K562 (cell line): Measurements from ENCODE around the gene ECPAS. TPM values are rescaled to one million over a fixed set of nuclear protein-coding genes. Genes with fewer than 3 reads are reported as not detected.

ENCODE experiments used
- ATAC-seq: fragments of 200-7000 bp; cut with Tn5 transposase; 3 replicates; pipeline ENCODE4 v1.9.1; 2020; ENCODE audit warnings: moderate library complexity
- BruUV-seq: library from RNA; stranded (reverse); fragments of 400-500 nt; replicated peaks from 2 replicates; lab custom pipeline; 2021; lab: Mats Ljungman, UMichigan
- CTCF ChIA-PET: fragments of 300-600 bp; formaldehyde crosslinking; extraction: SDS; loops from one replicate; lab custom pipeline; 2021; ENCODE audit warnings: low intra/inter-chr PET ratio; lab: Yijun Ruan, JAX
- POLR2A ChIA-PET: fragments of 300-600, 350-650 bp; sonication (Branson Sonifier 250); formaldehyde crosslinking; extraction: SDS; loops from one replicate; lab custom pipeline; 2021; ENCODE audit warnings: antibody characterized with exemption, inconsistent platforms; lab: Yijun Ruan, JAX
- DNase-seq, 4 experiments: peaks; one replicate each; pipeline versions ENCODE4 v3.0.0 to v3.0.0-alpha.2; 2011 to 2018; ENCODE audit warnings: low spot score in 3 of 4, mixed read lengths in 3 of 4; ENCODE audit errors: extremely low read depth in 1 of 4
- FAIRE-seq: peaks from 2 replicates; lab custom pipeline; 2011; peaks lifted over from hg19 to GRCh38; lab: Jason Lieb, UNC
- H2AFZ ChIP-seq: 2 replicates; pipeline ENCODE4 v1.6.0; 2011; ENCODE audit warnings: low read depth, low read length, control low read depth, inconsistent platforms
- H3K27ac ChIP-seq: fragments of 200-600 bp; 3 replicates; pipeline ENCODE4 v1.8.0; 2011; ENCODE audit warnings: low read depth, mild to moderate bottlenecking, control low read depth, inconsistent platforms, low read length, moderate library complexity, mixed read lengths; ENCODE audit errors: extremely low read depth
- H3K27me3 ChIP-seq, 2 experiments: fragments of 300-600 bp in 1 of 2; 2 replicates in 1 of 2; 3 replicates in 1 of 2; pipeline versions ENCODE4 v1.6.0 to v1.8.0; 2011; ENCODE audit warnings: inconsistent platforms in 2 of 2, low read length in 2 of 2, mild to moderate bottlenecking in 1 of 2, mixed read lengths in 1 of 2, moderate library complexity in 1 of 2; ENCODE audit not compliant: control insufficient read depth in 2 of 2, insufficient read depth in 2 of 2
- H3K36me3 ChIP-seq: fragments of 300-600 bp; 3 replicates; pipeline ENCODE4 v1.8.0; 2011; ENCODE audit warnings: mild to moderate bottlenecking, low read length, inconsistent platforms; ENCODE audit not compliant: control insufficient read depth, insufficient read depth
- H3K4me1 ChIP-seq, 2 experiments: fragments of 200-600 bp in 1 of 2; replicated peaks in 1 of 2; 2 replicates in 1 of 2; 3 replicates in 1 of 2; pipeline versions ENCODE4 v1.5.1 to v1.8.0; 2011; ENCODE audit warnings: inconsistent platforms in 2 of 2, low read length in 2 of 2, mild to moderate bottlenecking in 1 of 2, mixed read lengths in 1 of 2, moderate library complexity in 1 of 2; ENCODE audit not compliant: control insufficient read depth in 2 of 2, insufficient read depth in 2 of 2
- H3K4me2 ChIP-seq: 2 replicates; pipeline ENCODE4 v1.6.1; 2011; ENCODE audit warnings: low read length, control low read depth, inconsistent platforms, mixed read lengths; ENCODE audit not compliant: insufficient read depth
- H3K4me3 ChIP-seq: fragments of 200-600 bp; sonication (generic), shearing (Covaris generic); 2 replicates; pipeline ENCODE4 v1.5.1; 2016; ENCODE audit warnings: control low read depth, inconsistent platforms
- H3K79me2 ChIP-seq: fragments of 200-600 bp; 3 replicates; pipeline ENCODE4 v1.8.0; 2011; ENCODE audit warnings: low read length, inconsistent platforms; ENCODE audit not compliant: control insufficient read depth, insufficient read depth
- H3K9ac ChIP-seq, 2 experiments: 2 replicates each; pipeline versions ENCODE4 v1.6.0 to v1.6.1; 2011; ENCODE audit warnings: low read depth in 2 of 2, low read length in 2 of 2, control low read depth in 1 of 2, inconsistent platforms in 1 of 2, mild to moderate bottlenecking in 1 of 2, mixed read lengths in 1 of 2; ENCODE audit not compliant: insufficient read depth in 1 of 2
- H3K9me1 ChIP-seq: one replicate; pipeline ENCODE4 v1.6.0; 2011; ENCODE audit warnings: inconsistent platforms, mild to moderate bottlenecking, low read length, moderate library complexity; ENCODE audit not compliant: control insufficient read depth, insufficient read depth
- H3K9me3 ChIP-seq: replicated peaks from 2 replicates; pipeline ENCODE4 v1.5.1; 2011; ENCODE audit warnings: low read depth, low read length, inconsistent platforms; ENCODE audit not compliant: control insufficient read depth, insufficient read depth
- H4K20me1 ChIP-seq: replicated peaks from 2 replicates; pipeline ENCODE4 v1.6.1; 2011; ENCODE audit warnings: low read length, inconsistent platforms, mixed read lengths; ENCODE audit not compliant: control insufficient read depth, insufficient read depth
- FOXP1 ChIP-seq: sonication (generic); formaldehyde crosslinking; IDR thresholded peaks from 2 replicates; pipeline ENCODE4 v1.8.0; 2022; ENCODE audit warnings: mild to moderate bottlenecking, missing genetic modification reagents
- PHB2 ChIP-seq: fragments of 450-650 bp; IDR thresholded peaks from 2 replicates; pipeline ENCODE4 v1.6.1; 2017; ENCODE audit warnings: low read depth
- TEAD1 ChIP-seq, 2 experiments: fragments of 450-650 bp in 1 of 2; sonication (generic) in 1 of 2; formaldehyde crosslinking; IDR thresholded peaks; 2 replicates each; pipeline versions ENCODE4 v1.4.0 to v1.8.0; 2020 to 2022; ENCODE audit warnings: mild to moderate bottlenecking in 2 of 2, missing genetic modification reagents in 1 of 2
- TRIM25 ChIP-seq: fragments of 450-650 bp; IDR thresholded peaks from 2 replicates; pipeline ENCODE4 v1.7.0; 2016; ENCODE audit warnings: borderline replicate concordance
- XRCC3 ChIP-seq: fragments of 450-650 bp; IDR thresholded peaks from 2 replicates; pipeline ENCODE4 v1.6.1; 2017; ENCODE audit warnings: mild to moderate bottlenecking, moderate library complexity
- ZBTB9 ChIP-seq: fragments of 450-650 bp; formaldehyde crosslinking; IDR thresholded peaks from 2 replicates; pipeline ENCODE4 v1.4.0; 2020; ENCODE audit warnings: mild to moderate bottlenecking, moderate library complexity
- ZNF174 ChIP-seq: fragments of 250-450 bp; sonication (Bioruptor Pico); IDR thresholded peaks from 2 replicates; pipeline ENCODE4 v1.4.0; 2020; ENCODE audit warnings: mild to moderate bottlenecking
- WGBS: fragments of 100-300 bp; shearing (Covaris generic); methylation state at CpG from one replicate; pipeline ENCODE4 v1.1.6; 2016; ENCODE audit warnings: low coverage, mixed read lengths; ENCODE audit not compliant: insufficient coverage; ENCODE audit errors: missing lambda C conversion rate; 5-methylcytosine and 5-hydroxymethylcytosine counted together
- in situ Hi-C: fragments of 300-500 bp; cut with MboI; formaldehyde crosslinking; loops from 4 replicates; pipeline ENCODE4 v1.15.0; 2018; ENCODE audit warnings: inconsistent platforms, mixed read lengths
- intact Hi-C: fragments of 100-400 bp; cut with micrococcal nuclease; formaldehyde crosslinking; loops from 2 replicates; pipeline ENCODE4 v1.14.2; 2022
- polyA plus RNA-seq, 8 experiments: library from polyadenylated mRNA; depleted of rRNA in 4 of 8; stranded (reverse) in 5 of 8; unstranded in 3 of 8; fragments of >200 nt; fragmentation: Nextera tagmentation in 2 of 8; fragmentation: Illumina TruSeq in 1 of 8; extraction: Ambion mirVana in 2 of 8; extraction: Trizol in 1 of 8; gene quantifications; 2 replicates each; pipeline versions ENCODE4 v1.2.1 to v1.2.3, GENCODE V29; 2011 to 2014; ENCODE audit warnings: inconsistent platforms in 1 of 8, missing spikeins in 1 of 8
- total RNA-seq, 7 experiments: library from RNA; depleted of rRNA in 6 of 7; stranded (reverse); fragments of >200 nt in 6 of 7; fragmentation: Illumina TruSeq in 2 of 7; extraction: Trizol in 2 of 7; gene quantifications; 2 replicates each; pipeline versions ENCODE4 v1.2.1 to v1.2.3, GENCODE V29; 2011 to 2021; ENCODE audit warnings: low replicate concordance in 1 of 7

ECPAS gene
- total and polyA plus RNA-seq, 9 of the 15 experiments (the other 6 are each of a cell fraction or from before 2014, with no cell fraction given): 14.5 to 90.9 (median 75.7) TPM

GRCh38 chr9:111524731-111525055 lies 40.5 kb upstream of the ECPAS start:
- POLR2A ChIA-PET: interaction anchor here (0.6 kb wide), 1 partner anchor 206 kb away, joined by 4 read pairs; no protein-coding TSS in a partner anchor
- H4K20me1 ChIP-seq: no peaks in the 10 kb centered on the region
- H3K4me3 ChIP-seq: peak overlapping the region; percentile 50
- no peaks in the 10 kb centered on the region for H3K79me2 ChIP-seq
- intact Hi-C loops: loop anchor here (5.0 kb wide), 1 partner anchor 42 kb away; the partner anchor contains the start of gene ECPAS
- CTCF ChIA-PET: no interaction called here
- H3K4me2 ChIP-seq: peak overlapping the region; percentile 80
- H3K36me3 ChIP-seq: no peaks in the 10 kb centered on the region
- peak overlapping the region in 1 of 2 experiments; percentile 61; a peak in 2 of 4 replicates for H3K9ac ChIP-seq
- no peak for TF ChIP-seq TRIM25
- no peak for TF ChIP-seq XRCC3
- TF ChIP-seq PHB2: no peak
- no peak for TF ChIP-seq ZNF174
- TF ChIP-seq FOXP1 (CRISPR knock-in tag): no peak
- no peak for TF ChIP-seq ZBTB9
- TF ChIP-seq TEAD1 (CRISPR knock-in tag; IDR thresholded peaks at IDR 0.05): no peak
- TF ChIP-seq, all 486 proteins: peak for 0
- H3K9me3 ChIP-seq: no peaks in the 10 kb centered on the region
- peak overlapping the region; percentile 93 for H2AFZ ChIP-seq
- no peak overlapping the region for H3K27ac ChIP-seq
- BruUV-seq: no TSS peak
- no peak for FAIRE-seq
- peaks cover 25 to 44% of the 10 kb centered on the region in 2 experiments; a peak in 4 of 5 replicates for H3K27me3 ChIP-seq
- peaks cover 12 to 13% of the 10 kb centered on the region in 2 experiments for H3K4me1 ChIP-seq
- in situ Hi-C loops: no loop called here
- no peaks in the 10 kb centered on the region for H3K9me1 ChIP-seq
- no peak for DNase-seq
- ATAC-seq: no peak
- 14% methylated on average over 7 of the region's 7 CpGs for WGBS
